Colon (tissue), 2 donors: Measurements from ENCODE around the gene IFITM5.
"Not testable (repeated sequence)": the region's sequence is repeated elsewhere in the genome, so short reads cannot be mapped to it uniquely, and the experiment has no call there.

ENCODE experiments used
- FAIRE-seq: peaks from 2 replicates; lab custom pipeline; 2012; peaks lifted over from hg19 to GRCh38; lab: Jason Lieb, UNC
- donor health status: control.
- donor health status: control.

IFITM5 gene

GRCh38 chr11:328012-328411 is 28.7 kb upstream of the IFITM5 start:
- FAIRE-seq = no peak

DNA sequence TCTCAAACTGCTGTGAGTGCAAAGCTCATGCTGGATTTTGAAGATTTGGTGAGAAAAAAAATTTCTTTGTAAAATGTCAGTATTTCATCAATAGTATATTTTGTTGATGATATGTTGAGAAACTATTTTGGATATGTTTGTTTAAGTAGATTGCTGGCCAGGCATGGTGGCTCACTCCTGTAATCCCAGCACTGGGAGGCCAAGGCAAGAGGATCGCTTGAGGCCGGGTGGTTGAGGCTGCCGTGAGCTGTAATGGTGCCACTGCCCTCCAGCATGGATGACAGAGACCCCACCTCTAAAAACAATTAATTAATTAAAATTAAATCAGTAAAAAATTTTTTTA is 28.2 kb upstream of the IFITM5 start:
- no peak for FAIRE-seq

DNA sequence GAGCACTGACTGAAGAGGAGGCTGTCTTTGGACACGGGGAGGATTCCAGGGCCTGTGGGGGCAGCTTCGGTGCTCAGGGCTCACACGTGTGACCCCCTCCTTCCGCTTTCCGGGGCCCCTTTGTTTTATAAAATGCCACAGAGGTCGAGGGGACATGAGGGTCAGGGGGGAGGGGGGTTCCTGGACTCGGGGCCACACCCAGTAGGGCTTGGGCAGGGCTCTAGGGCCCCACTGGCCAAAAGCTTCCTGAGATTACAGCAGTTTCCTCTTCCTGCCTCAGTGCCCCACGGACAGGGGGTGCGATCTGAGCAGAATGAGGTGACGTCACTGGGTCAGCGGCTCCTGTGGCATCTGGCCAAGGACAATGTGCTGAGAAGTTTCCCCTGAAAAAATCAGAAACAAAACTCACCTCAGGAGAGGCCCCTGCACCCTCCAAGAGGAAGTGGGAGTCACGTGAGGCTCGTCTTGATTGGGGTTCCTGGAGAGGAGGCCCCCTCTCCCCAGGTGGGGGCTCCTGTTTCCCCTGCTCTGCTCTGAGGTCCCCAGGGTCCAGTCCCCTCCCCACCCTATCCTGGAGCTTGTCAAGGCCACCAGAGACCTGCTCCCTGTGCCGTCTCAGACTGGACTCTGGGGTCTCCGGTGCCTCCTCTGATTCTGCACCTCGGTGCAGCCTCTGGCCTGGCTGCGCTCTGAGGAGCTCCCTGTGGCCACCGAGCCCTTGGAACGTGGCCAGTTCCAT is 27.7 kb upstream of the IFITM5 start:
- FAIRE-seq = no peak

DNA sequence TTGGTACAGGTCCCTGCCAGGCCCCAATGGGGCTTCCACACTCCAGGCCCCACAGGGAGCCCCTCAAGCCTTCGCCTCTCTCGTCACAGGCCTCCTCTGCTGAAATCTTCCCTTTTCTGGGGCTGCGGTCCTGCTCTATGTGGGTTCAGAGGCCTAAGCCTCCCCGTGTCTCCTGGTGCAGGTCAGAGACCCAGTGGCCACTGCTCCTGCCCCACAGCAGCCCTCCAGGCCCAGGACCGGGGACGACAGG is 27.2 kb upstream of the IFITM5 start:
- no peak for FAIRE-seq

DNA sequence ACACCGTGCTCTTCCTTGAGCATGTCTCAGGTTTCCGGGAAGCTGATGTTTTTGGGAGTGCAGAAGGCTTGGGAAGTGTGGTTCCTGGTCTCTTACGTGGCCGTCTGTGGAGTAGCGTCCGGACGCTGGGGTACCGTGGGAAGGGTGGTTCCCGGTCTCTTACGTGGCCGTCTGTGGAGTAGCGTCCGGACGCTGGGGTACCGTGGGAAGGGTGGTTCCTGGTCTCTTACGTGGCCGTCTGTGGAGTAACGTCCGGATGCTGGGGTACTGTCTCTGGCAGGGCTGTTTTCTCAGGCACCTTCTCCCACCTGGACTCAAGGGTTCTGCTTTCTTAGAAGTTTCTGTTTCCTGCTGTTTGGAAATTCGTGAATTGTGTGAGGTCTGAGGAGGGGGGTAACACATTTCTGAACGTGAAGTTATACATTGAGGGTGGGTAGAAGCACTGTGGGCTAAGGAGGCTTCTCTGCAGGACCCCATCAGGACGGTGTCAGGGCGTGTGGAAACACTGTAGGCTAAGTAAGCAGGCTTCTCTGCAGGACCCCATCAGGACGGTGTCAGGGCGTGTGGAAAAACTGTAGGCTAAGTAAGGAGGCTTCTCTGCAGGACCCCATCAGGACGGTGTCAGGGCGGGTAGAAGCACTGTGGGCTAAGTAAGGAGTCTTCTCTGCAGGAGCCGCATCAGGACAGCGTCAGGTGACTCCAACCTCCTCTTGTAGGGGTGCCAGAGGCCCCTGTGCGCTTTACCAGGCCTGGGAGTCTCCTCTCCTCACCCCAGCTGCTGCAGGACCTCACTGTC is 26.7 kb upstream of the IFITM5 start:
- FAIRE-seq = no peak

DNA sequence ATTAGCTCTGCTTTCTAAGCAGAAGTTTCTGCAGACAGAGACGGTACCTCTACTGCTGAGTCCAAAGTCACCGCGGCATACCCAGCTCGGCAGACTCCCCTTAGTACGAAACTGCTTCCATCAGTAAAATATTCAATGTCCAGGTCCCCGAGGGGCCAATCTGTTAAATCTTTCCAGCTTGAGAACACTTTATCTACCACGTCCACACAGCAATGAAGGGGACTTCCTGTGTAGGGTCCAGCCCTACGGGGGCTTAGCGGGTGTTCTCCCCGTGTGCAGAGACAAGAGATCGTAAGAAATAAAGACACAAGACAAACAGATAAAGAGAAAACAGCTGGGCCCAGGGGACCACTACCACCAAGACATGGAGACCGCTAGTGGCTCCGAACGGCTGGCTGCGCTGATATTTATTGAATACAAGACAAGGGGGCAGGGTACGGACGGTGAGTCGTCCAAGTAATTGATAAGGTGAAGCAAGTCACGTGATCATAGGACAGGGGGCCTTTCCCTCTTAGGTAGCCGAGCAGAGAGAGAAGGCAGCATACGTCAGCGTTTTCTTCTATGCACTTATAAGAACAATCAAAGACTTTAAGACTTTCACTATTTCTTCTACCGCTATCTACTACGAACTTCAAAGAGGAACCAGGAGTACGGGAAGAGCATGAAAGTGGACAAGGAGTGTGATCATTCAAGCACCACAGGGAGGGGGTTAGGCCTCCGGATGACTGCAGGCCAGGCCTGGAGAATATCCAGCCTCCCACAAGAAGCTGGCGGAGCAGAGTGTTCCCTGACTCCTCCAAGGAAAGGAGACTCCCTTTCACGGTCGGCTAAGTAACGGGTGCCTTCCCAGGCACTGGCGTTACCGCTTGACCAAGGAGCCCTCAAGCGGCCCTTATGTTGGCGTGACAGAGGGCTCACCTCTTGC is 25.5 kb upstream of the IFITM5 start:
- not testable (repeated sequence) for FAIRE-seq

DNA sequence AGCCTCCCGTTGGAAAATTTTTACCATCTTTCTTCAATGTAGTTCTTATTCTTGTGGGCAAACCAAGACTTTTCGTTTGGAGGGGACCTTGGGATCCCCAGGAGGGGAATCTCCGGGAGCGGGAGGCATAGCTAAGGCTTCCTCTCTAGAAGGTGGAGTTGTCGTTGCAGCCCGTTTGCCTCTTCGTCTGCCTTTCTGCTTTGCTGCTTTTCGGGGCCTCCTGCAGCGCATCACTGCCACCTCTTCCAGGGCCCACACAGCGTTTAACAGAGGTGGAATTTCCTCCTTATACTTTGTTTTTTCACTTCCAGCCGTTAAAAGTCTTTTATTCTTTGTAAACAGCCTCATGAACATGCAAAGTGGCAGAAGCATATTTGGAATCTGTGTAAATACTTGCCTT is 24.8 kb upstream of the IFITM5 start:
- no peak for FAIRE-seq

DNA sequence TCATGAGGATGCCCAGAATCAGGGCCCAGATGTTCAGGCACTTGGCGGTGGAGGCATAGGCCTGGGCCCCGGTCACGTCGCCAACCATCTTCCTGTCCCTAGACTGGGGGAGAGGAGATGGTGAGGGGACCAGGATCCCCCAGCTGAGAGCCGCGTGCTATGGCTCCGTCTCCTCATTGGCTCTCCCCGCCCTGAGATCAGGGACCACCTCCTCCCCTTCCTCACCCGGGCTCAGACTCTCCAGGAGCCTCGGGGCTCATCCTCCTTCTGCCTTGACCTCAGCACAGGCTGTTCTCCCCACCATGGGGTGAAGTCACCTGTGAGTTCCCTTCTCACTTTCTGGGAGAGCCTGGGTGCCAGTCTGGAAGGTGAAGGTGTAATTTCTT is 20.6 kb upstream of the IFITM5 start:
- FAIRE-seq = not testable (repeated sequence)

DNA sequence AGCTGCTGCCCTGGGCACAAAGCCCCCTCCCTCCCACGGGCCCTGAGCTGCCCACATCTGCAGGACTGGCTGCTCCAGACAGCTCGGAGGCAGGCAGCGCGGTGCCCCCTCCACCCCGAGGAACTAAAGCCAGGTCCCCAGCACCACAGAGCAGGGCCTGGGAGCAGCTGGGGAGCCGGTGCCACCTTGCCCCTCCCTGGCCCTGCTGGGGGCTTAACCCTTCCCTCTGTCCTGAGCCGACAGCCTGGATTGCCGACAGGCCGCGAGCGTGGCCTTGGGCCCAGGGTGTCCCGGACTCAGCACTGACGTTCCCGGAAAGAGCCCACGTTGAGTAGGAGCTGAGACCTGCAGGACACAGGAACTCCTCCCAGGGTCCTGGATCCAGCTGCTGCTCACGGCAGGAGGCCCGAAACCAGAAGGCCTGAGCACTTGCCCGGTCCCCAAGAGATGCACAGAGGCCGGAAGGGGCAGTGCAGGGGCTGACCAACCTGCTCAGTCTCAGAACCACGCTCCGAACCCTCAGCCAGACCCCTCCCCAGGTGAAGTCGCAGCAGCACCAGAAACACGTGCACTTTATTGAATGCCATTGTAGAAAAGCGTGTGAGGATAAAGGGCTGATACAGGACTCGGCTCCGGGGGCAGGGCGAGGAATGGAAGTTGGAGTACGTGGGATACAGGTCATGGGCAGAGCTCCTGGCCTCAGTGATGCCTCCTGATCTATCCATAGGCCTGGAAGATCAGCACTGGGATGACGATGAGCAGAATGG is 20.0 kb upstream of the IFITM5 start:
- FAIRE-seq = not testable (repeated sequence)

GRCh38 chr11:318405-319120 is 19.2 kb upstream of the IFITM5 start:
- FAIRE-seq = not testable (repeated sequence)

GRCh38 chr11:317668-318404 is 18.5 kb upstream of the IFITM5 start:
- not testable (repeated sequence) for FAIRE-seq

- no peak for FAIRE-seq
Measured at GRCh38 chr11:316891-317301, 17.6 kb upstream of the IFITM5 start.

- no peak for FAIRE-seq
Measured at GRCh38 chr11:316031-316701, 16.8 kb upstream of the IFITM5 start.

DNA sequence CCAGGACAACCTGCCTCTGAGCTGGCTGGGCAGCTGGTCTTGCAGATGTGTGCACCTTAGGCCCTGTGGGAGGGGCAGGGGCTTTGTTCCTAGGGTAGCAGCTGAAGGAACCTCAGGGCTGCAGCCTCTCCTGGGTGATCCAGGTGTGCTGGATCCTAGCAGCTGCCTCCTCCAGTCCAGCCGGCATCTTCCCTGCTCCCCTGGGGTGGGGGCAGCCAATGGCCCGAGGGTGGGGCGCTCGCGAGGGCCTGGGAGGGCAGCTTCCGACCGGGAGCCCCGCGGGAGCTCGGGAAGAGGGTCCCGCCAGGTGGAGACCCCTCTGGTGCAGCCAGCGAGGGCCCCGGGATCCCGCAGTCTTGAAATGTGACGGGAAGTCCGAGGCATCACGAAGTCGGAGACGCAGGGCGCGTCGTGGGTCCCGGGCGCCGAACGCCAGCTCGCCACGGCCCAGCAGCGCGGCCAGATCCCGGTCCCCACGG is 16.2 kb upstream of the IFITM5 start:
- FAIRE-seq = no peak

GRCh38 chr11:315051-315481 is 15.7 kb upstream of the IFITM5 start:
- no peak for FAIRE-seq

DNA sequence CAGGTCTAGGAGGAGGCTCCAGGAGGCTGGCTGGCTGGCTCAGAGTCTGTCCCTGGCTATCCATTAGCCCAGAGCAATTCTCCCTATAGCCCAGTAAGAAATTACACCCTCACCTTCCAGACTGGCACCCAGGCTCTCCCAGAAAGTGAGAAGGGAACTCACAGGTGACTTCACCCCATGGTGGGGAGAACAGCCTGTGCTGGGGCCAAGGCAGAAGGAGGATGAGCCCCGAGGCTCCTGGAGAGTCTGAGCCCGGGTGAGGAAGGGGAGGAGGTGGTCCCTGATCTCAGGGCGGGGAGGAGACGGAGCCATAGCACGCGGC is 15.2 kb upstream of the IFITM5 start:
- FAIRE-seq = not testable (repeated sequence)

DNA sequence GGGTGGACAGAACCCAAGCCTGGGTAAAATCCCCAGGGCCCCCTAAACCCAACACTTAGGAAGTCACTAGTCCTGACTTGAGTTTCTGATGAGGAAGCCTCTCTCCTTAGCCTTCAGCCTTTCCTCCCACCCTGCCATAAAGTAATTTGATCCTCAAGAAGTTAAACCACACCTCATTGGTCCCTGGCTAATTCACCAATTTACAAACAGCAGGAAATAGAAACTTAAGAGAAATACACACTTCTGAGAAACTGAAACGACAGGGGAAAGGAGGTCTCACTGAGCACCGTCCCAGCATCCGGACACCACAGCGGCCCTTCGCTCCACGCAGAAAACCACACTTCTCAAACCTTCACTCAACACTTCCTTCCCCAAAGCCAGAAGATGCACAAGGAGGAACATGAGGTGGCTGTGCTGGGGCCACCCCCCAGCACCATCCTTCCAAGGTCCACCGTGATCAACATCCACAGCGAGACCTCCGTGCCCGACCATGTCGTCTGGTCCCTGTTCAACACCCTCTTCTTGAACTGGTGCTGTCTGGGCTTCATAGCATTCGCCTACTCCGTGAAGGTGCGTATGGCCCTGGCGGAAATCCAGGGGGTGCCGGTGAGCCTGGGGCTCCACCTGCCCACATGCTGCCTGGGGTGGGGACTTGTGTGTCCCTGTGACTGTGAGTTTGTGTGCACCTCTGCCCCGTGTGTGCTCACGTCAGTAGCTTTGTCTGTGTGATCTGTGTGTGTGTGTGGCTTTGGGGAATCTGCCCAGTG is 14.6 kb upstream of the IFITM5 start, which contains the start of gene IFITM1:
IFITM1 (plus strand) TSS at position 254 of the 767 bp plus-strand sequence; CDS start at position 385, 131 bp downstream.
- FAIRE-seq = no peak

- FAIRE-seq = no peak
Measured at GRCh38 chr11:313304-313786, 14.0 kb upstream of the IFITM5 start.
